Natural killer cell (primary cell): ENCODE results near the gene PDE4D. TPM values are rescaled to one million over a fixed set of nuclear protein-coding genes. Genes with fewer than 3 reads are reported as not detected.
A peak's percentile ranks its signal among the peaks of the same experiment; 100 is the strongest.

Experiments
- ATAC-seq, 3 donors: fragments of 150-1000 bp in 2 of 3; fragments of 200-7000 bp in 1 of 3; cut with Tn5 transposase; 1 replicate in 1 of 3; 2 replicates in 2 of 3; pipeline ENCODE4 v1.10.0; 2021; ENCODE audit warnings: mild to moderate bottlenecking in 2 of 3, moderate library complexity in 2 of 3
- DNase-seq, 2 donors: peaks; one replicate each; pipeline versions ENCODE4 v3.0.0 to v3.0.0-alpha.2; 2013 to 2021; ENCODE audit warnings: mixed read lengths in 1 of 2
- H3K27ac ChIP-seq: one replicate; pipeline ENCODE4 v1.5.1; 2013; ENCODE audit warnings: mild to moderate bottlenecking, low read length
- H3K27me3 ChIP-seq: one replicate; pipeline ENCODE4 v1.6.1; 2013; ENCODE audit warnings: low read length; ENCODE audit not compliant: control insufficient read depth, insufficient read depth
- H3K36me3 ChIP-seq: one replicate; pipeline ENCODE4 v1.6.1; 2013; ENCODE audit warnings: low read length; ENCODE audit not compliant: control insufficient read depth, insufficient read depth
- H3K4me1 ChIP-seq: one replicate; pipeline ENCODE4 v1.6.1; 2013; ENCODE audit warnings: low read length; ENCODE audit not compliant: control insufficient read depth, insufficient read depth
- H3K4me3 ChIP-seq: one replicate; pipeline ENCODE4 v1.5.1; 2013; ENCODE audit warnings: low read length
- H3K9me3 ChIP-seq: one replicate; pipeline ENCODE4 v1.6.1; 2013; ENCODE audit warnings: low read length; ENCODE audit not compliant: control insufficient read depth, insufficient read depth
- H3K27ac Mint-ChIP-seq, 2 donors: one replicate each; pipeline ENCODE4 v1.8.0; 2022; ENCODE audit warnings: mild to moderate bottlenecking in 2 of 2, mixed read lengths in 2 of 2, moderate library complexity in 1 of 2
- H3K27me3 Mint-ChIP-seq, 2 donors: one replicate each; pipeline ENCODE4 v1.8.0; 2022; ENCODE audit warnings: low read depth in 2 of 2, mixed read lengths in 2 of 2
- H3K36me3 Mint-ChIP-seq: one replicate; pipeline ENCODE4 v1.8.0; 2022; ENCODE audit warnings: mixed read lengths
- H3K4me1 Mint-ChIP-seq, 2 donors: one replicate each; pipeline ENCODE4 v1.8.0; 2022; ENCODE audit warnings: mixed read lengths in 2 of 2
- H3K4me3 Mint-ChIP-seq: one replicate; pipeline ENCODE4 v1.8.0; 2022; ENCODE audit warnings: mild to moderate bottlenecking, moderate library complexity, mixed read lengths
- H3K9me3 Mint-ChIP-seq, 2 donors: one replicate each; pipeline ENCODE4 v1.8.0; 2022; ENCODE audit warnings: mixed read lengths in 2 of 2
- WGBS: methylation state at CpG from one replicate; pipeline ENCODE4 v1.1.7; 2013; ENCODE audit warnings: missing lambda C conversion rate; ENCODE audit not compliant: insufficient coverage; 5-methylcytosine and 5-hydroxymethylcytosine counted together
- intact Hi-C: fragments of 100-400 bp; cut with micrococcal nuclease; formaldehyde crosslinking; loops from one replicate; pipeline ENCODE4 v1.14.2; 2022
- total RNA-seq, 4 donors: library from RNA; stranded (reverse); fragments of 120-200 nt in 1 of 4; gene quantifications; one replicate each; pipeline versions ENCODE4 v1.2.3 to v1.2.4, GENCODE V29; 2013 to 2022
- TF ChIP-seq, protein P1 (sequence below): fragments of 200-600 bp; IDR thresholded peaks from one replicate; pipeline ENCODE4 v1.8.0; 2022; ENCODE audit warnings: antibody characterized with exemption

The PDE4D gene
- total RNA-seq, 3 donors from 2014 or later (not counting 1 experiment from before 2014, with no cell fraction given) = 109 to 170 (median 116) TPM

DNA sequence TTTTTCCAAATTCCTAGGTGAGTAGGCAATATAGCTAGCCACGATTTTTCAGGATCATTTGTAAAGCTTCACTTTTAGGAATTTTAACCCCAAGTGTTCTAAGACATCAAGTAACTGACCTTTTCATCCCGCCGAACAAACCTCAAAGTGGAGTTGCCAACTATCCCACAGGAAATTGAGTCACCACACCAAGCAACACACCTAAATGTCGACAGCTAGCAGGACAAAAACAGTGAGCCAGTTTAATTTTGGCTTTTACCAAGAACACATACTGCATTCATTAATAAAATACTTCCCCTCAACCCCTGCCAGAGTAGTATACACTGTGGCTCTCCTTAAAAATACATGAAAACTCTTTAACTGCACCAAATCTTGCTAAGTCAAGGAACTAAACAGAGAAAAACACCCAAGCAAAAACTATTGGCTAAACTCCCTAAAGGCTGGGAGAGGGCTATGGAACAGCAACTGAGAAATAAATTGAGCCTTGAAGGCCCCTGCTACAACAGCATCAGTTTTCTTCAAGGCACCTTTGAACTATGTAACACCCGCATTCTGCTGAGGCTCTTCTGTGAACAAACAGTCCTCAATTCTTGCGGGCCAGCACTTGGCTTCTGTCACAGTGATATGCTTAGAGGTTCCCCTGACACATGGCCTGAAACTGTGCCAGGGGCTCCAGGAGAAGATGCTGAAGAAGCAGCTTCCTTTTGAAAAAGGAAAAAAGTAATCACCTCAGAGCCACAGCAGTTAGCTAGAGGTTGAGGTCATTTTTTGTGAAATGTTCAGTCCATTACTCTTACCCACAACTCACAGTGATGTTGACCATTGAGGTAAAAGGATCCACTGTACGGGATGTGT is 851.1 kb downstream of the PDE4D start:
- H3K27ac Mint-ChIP-seq = peak overlapping the region in 1 of 2 donors; percentile 98
- H3K4me3 Mint-ChIP-seq = peak overlapping the region; percentile 25
- peaks cover 7% of the 10 kb centered on the region for H3K4me1 ChIP-seq

DNA sequence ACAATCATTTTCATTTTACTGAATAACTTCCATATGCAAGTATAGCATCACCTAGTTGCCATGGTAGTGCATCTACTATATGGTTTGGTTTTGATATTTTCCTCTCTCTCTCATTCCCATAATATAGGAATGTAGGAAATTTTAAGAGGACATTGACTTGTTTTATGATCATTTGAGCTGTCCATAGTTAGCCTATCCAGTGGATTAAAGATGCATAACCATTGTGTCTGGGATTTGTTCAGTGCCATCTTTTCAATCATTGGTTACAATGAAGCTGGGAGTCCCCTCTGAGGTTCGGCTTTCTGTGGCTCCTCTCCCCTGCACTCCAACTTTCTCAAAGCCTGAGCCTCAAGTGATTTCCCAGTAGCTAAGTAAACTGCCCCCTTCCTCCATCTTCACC is 852.2 kb downstream of the PDE4D start:
- TF ChIP-seq, protein P1, sequence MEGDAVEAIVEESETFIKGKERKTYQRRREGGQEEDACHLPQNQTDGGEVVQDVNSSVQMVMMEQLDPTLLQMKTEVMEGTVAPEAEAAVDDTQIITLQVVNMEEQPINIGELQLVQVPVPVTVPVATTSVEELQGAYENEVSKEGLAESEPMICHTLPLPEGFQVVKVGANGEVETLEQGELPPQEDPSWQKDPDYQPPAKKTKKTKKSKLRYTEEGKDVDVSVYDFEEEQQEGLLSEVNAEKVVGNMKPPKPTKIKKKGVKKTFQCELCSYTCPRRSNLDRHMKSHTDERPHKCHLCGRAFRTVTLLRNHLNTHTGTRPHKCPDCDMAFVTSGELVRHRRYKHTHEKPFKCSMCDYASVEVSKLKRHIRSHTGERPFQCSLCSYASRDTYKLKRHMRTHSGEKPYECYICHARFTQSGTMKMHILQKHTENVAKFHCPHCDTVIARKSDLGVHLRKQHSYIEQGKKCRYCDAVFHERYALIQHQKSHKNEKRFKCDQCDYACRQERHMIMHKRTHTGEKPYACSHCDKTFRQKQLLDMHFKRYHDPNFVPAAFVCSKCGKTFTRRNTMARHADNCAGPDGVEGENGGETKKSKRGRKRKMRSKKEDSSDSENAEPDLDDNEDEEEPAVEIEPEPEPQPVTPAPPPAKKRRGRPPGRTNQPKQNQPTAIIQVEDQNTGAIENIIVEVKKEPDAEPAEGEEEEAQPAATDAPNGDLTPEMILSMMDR = no peak
- H3K27me3 Mint-ChIP-seq = no peaks in the 10 kb centered on the region
- H3K4me3 ChIP-seq = no peak overlapping the region
- H3K4me1 Mint-ChIP-seq = peaks cover 52 to 54% of the 10 kb centered on the region in 2 donors
- ATAC-seq (no peak), DNase-seq (peak in 1 of 2 donors; percentile 21)
- no peaks in the 10 kb centered on the region for H3K36me3 Mint-ChIP-seq
- H3K27me3 ChIP-seq = no peaks in the 10 kb centered on the region
- no peaks in the 10 kb centered on the region for H3K9me3 Mint-ChIP-seq
- H3K27ac ChIP-seq = no peak overlapping the region
- H3K4me1 ChIP-seq = peaks cover 7% of the 10 kb centered on the region
- no peaks in the 10 kb centered on the region for H3K9me3 ChIP-seq
- H3K4me3 Mint-ChIP-seq = peak overlapping the region; percentile 98
- peak overlapping the region; percentile 94 to 98 for H3K27ac Mint-ChIP-seq
- intact Hi-C loops = no loop called here
- 75% methylated on average over 1 of the region's 1 CpG for WGBS
- H3K36me3 ChIP-seq = no peaks in the 10 kb centered on the region

More for the DNA sequence above, 851.1 kb downstream of the PDE4D start:
- 39% methylated on average over 7 of the region's 7 CpGs for WGBS
- TF ChIP-seq, protein P1 = no peak
- Histone ChIP-seq H3K27ac (no peak overlapping the region), H3K27me3 (no peaks in the 10 kb centered on the region), H3K36me3 (no peaks in the 10 kb centered on the region), H3K4me3 (no peak overlapping the region), H3K9me3 (no peaks in the 10 kb centered on the region)
- ATAC-seq (no peak), DNase-seq (peak in 1 of 2 donors; percentile 14)
- Mint-ChIP-seq H3K36me3 (no peaks in the 10 kb centered on the region), H3K27me3 (no peaks in the 10 kb centered on the region), H3K9me3 (no peaks in the 10 kb centered on the region), H3K4me1 (peaks cover 41 to 48% of the 10 kb centered on the region in 2 donors)
- intact Hi-C loops = no loop called here

DNA sequence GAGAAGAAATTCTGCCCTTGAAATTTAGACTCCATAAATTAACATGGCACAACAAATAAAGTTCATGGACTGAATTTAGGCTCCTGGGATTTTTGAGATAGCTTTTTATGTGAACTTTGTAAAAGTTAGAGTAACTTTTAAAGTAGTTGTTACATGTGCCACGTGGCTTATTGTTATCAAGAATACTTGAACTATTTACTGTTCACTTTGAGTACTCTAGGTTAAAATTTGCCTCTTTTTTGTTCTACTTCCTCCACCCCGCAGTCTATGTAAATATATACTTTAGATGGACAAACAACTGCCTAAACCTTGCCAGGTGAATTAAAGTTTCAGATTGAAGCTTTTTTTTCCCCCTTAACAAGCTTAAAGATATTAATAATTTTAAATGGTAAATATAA is 852.7 kb downstream of the PDE4D start:
- H3K27ac ChIP-seq = peak overlapping the region; percentile 96
- no peak overlapping the region for H3K4me3 ChIP-seq
- ATAC-seq (no peak), DNase-seq (no peak)
- no CpG with 5 or more reads among the region's 2 CpGs for WGBS
- no peaks in the 10 kb centered on the region for H3K27me3 Mint-ChIP-seq
- TF ChIP-seq, protein P1 = no peak
- peak overlapping the region; percentile 98 for H3K4me3 Mint-ChIP-seq
- no peaks in the 10 kb centered on the region for H3K36me3 Mint-ChIP-seq
- no peaks in the 10 kb centered on the region for H3K9me3 Mint-ChIP-seq
- intact Hi-C loops = no loop called here
- H3K27me3 ChIP-seq = no peaks in the 10 kb centered on the region
- no peaks in the 10 kb centered on the region for H3K9me3 ChIP-seq
- peaks cover 57 to 59% of the 10 kb centered on the region in 2 donors for H3K4me1 Mint-ChIP-seq
- peaks cover 7% of the 10 kb centered on the region for H3K4me1 ChIP-seq
- H3K27ac Mint-ChIP-seq = peak overlapping the region; percentile 94 to 98
- H3K36me3 ChIP-seq = no peaks in the 10 kb centered on the region
